HepG2 (cell line): ENCODE measurements around the gene INSR. TPM values are rescaled to one million over a fixed set of nuclear protein-coding genes. Genes with fewer than 3 reads are reported as not detected.

Source experiments
- ATAC-seq: fragments of 200-7000 bp; cut with Tn5 transposase; 3 replicates; pipeline ENCODE4 v1.9.1; 2020; ENCODE audit warnings: mild to moderate bottlenecking, moderate library complexity
- BruUV-seq: library from RNA; stranded (reverse); fragments of 400-500 nt; replicated peaks from 2 replicates; lab custom pipeline; 2021; lab: Mats Ljungman, UMichigan
- CTCF ChIA-PET: fragments of 300-600 bp; formaldehyde crosslinking; extraction: SDS; loops from one replicate; lab custom pipeline; 2021; ENCODE audit warnings: low total read pairs, inconsistent platforms, low intra/inter-chr PET ratio; lab: Yijun Ruan, JAX
- POLR2A ChIA-PET: fragments of 350-600 bp; sonication (Branson Sonifier 250); formaldehyde crosslinking; loops from one replicate; lab custom pipeline; 2020; ENCODE audit warnings: antibody characterized with exemption, inconsistent platforms; lab: Yijun Ruan, JAX
- DNase-seq: peaks from one replicate; pipeline ENCODE4 v3.0.0-alpha.2; 2015; ENCODE audit warnings: low spot score
- FAIRE-seq: peaks from 3 replicates; lab custom pipeline; 2011; peaks lifted over from hg19 to GRCh38; lab: Jason Lieb, UNC
- H2AFZ ChIP-seq: one replicate; pipeline ENCODE4 v1.6.1; 2011; ENCODE audit warnings: low read length, inconsistent platforms
- H3K27ac ChIP-seq: fragments of 300-600 bp; 3 replicates; pipeline ENCODE4 v1.8.0; 2011; ENCODE audit warnings: mixed run types, mild to moderate bottlenecking, mixed read lengths, low read length, inconsistent platforms; ENCODE audit not compliant: insufficient read depth; ENCODE audit errors: extremely low read length
- H3K27me3 ChIP-seq, 2 experiments: fragments of 200-600 bp in 1 of 2; 2 replicates in 1 of 2; 3 replicates in 1 of 2; pipeline versions ENCODE4 v1.6.0 to v1.8.0; 2011; ENCODE audit warnings: low read length in 2 of 2, mild to moderate bottlenecking in 2 of 2, moderate library complexity in 2 of 2, inconsistent platforms in 1 of 2; ENCODE audit not compliant: insufficient read depth in 2 of 2, control insufficient read depth in 1 of 2
- H3K36me3 ChIP-seq, 2 experiments: fragments of 200-600 bp in 1 of 2; replicated peaks in 1 of 2; 2 replicates in 1 of 2; 3 replicates in 1 of 2; pipeline versions ENCODE4 v1.5.1 to v1.8.0; 2011; ENCODE audit warnings: low read length in 2 of 2, inconsistent platforms in 1 of 2; ENCODE audit not compliant: insufficient read depth in 2 of 2, control insufficient read depth in 1 of 2
- H3K4me1 ChIP-seq: 2 replicates; pipeline ENCODE4 v1.5.1; 2012; ENCODE audit warnings: low read length, inconsistent platforms; ENCODE audit not compliant: insufficient read depth
- H3K4me2 ChIP-seq: 2 replicates; pipeline ENCODE4 v1.6.0; 2011; ENCODE audit warnings: low read depth, low read length, inconsistent platforms
- H3K4me3 ChIP-seq, 3 experiments: fragments of 200-600 bp in 1 of 3; sonication (generic), shearing (Covaris generic) in 1 of 3; replicated peaks in 1 of 3; 2 replicates each; pipeline ENCODE4 v1.5.1; 2011 to 2016; ENCODE audit warnings: low read length in 3 of 3, inconsistent platforms in 2 of 3, low read depth in 2 of 3, mild to moderate bottlenecking in 2 of 3, control low read depth in 1 of 3, mixed read lengths in 1 of 3; ENCODE audit not compliant: insufficient read depth in 1 of 3
- H3K79me2 ChIP-seq: one replicate; pipeline ENCODE4 v1.6.1; 2011; ENCODE audit warnings: low read length, inconsistent platforms; ENCODE audit not compliant: insufficient read depth
- H3K9ac ChIP-seq: 2 replicates; pipeline ENCODE4 v1.6.0; 2011; ENCODE audit warnings: mild to moderate bottlenecking, low read depth, low read length, inconsistent platforms; ENCODE audit not compliant: insufficient read depth
- H3K9me3 ChIP-seq: 2 replicates; pipeline ENCODE4 v1.5.1; 2012; ENCODE audit warnings: mild to moderate bottlenecking, low read length
- H4K20me1 ChIP-seq: 2 replicates; pipeline ENCODE4 v1.6.0; 2011; ENCODE audit warnings: inconsistent platforms, mild to moderate bottlenecking, low read length, moderate library complexity; ENCODE audit not compliant: insufficient read depth
- WGBS: methylation state at CpG from one replicate; pipeline ENCODE4 v1.1.6; 2017; ENCODE audit warnings: low lambda C conversion rate; 5-methylcytosine and 5-hydroxymethylcytosine counted together
- in situ Hi-C: cut with HindIII; loops from 2 replicates; pipeline ENCODE4 v1.10.0; 2017; ENCODE audit warnings: low pct_unique_long_range_greater_than_20kb; ENCODE audit not compliant: extremely low pct_ligation_motif_present
- intact Hi-C: fragments of 100-400 bp; cut with micrococcal nuclease; formaldehyde crosslinking; loops from one replicate; pipeline ENCODE4 v1.10.0; 2022; ENCODE audit not compliant: unreplicated experiment
- polyA plus RNA-seq, 8 experiments: library from polyadenylated mRNA; depleted of rRNA in 3 of 8; stranded (reverse) in 7 of 8; unstranded in 1 of 8; fragments of >200 nt; fragmentation: Illumina TruSeq in 4 of 8; extraction: Trizol in 4 of 8; gene quantifications; 2 replicates each; pipeline versions ENCODE4 v1.2.1 to v1.2.3, GENCODE V29; 2011 to 2016; ENCODE audit warnings: low read depth in 4 of 8, missing spikeins in 1 of 8, mixed read lengths in 1 of 8; ENCODE audit not compliant: insufficient read depth in 1 of 8
- total RNA-seq, 5 experiments: library from RNA; depleted of rRNA; stranded (reverse); fragments of >200 nt; fragmentation: Illumina TruSeq; extraction: Trizol; gene quantifications; 2 replicates each; pipeline ENCODE4 v1.2.3, GENCODE V29; 2016; ENCODE audit warnings: low read depth in 1 of 5
- TF ChIP-seq, protein P1 (sequence below): sonication (generic); formaldehyde crosslinking; IDR thresholded peaks from 2 replicates; pipeline ENCODE4 v1.8.0; 2023; ENCODE audit warnings: mild to moderate bottlenecking, missing genetic modification reagents
- TF ChIP-seq, protein P2 (sequence below), 2 experiments: sonication (generic) in 1 of 2; formaldehyde crosslinking in 1 of 2; IDR thresholded peaks; 2 replicates each; pipeline versions ENCODE4 v1.4.0 to v1.6.1; 2016 to 2020; ENCODE audit warnings: borderline replicate concordance in 1 of 2, low read depth in 1 of 2, mild to moderate bottlenecking in 1 of 2, missing genetic modification reagents in 1 of 2
- TF ChIP-seq, protein P3 (sequence below): IDR thresholded peaks from 2 replicates; pipeline ENCODE4 v1.6.1; 2016; ENCODE audit warnings: mild to moderate bottlenecking, missing biosample characterization, missing genetic modification reagents
- TF ChIP-seq, protein P4 (sequence below): sonication (generic); formaldehyde crosslinking; IDR thresholded peaks from 2 replicates; pipeline ENCODE4 v1.5.0; 2020; ENCODE audit warnings: mild to moderate bottlenecking, missing genetic modification reagents, borderline replicate concordance
- TF ChIP-seq, protein P5 (sequence below): sonication (generic); formaldehyde crosslinking; IDR thresholded peaks from 2 replicates; pipeline ENCODE4; 2020; ENCODE audit warnings: missing genetic modification reagents, mild to moderate bottlenecking, borderline replicate concordance

The INSR gene
- total and polyA plus RNA-seq, 2 of the 13 experiments (the other 11 are each of a cell fraction or from before 2014, with no cell fraction given): 24.2 to 29.8 TPM

DNA sequence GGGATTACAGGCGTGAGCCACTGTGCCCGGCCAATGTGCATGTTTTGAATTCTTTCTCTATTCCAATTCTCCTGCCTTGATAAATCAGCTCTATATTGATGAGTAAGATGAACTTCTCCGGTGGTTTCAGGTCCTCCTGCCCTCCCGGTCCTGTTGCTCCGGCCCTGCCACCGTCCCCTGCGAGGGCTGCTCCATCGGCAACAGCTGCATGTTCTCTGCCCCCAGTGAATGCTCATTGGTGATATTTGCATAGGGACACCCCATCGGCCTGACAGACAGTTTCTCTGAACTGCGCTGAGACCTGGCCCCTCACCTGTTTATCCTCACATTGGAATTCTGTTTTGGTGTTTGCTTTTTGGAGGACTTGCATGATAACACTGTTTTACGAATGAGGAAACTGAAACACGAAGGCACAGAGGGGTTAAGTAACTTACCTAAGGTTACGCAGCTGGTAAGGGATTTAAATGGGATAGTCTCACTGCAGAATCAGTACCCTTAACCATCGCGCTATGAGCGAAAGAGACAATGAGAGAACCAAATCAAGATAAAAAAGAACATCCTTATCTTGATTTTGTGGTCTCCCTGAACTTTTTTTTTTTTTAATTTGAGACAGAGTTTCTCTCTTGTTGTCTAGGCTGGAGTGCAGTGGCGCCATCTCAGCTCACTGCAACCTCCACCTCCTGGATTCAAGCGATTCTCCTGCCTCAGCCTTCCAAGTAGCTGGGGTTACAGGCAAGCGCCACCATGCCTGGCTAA is 192.5 kb downstream of the INSR start:
- FAIRE-seq: peak; percentile 4
- POLR2A ChIA-PET: interaction anchor here (1.2 kb wide), 1 partner anchor 32 kb away, joined by 3 read pairs; the partner anchor contains the start of gene ZNF557
- H2AFZ ChIP-seq: no peak overlapping the region
- TF ChIP-seq, protein P1, sequence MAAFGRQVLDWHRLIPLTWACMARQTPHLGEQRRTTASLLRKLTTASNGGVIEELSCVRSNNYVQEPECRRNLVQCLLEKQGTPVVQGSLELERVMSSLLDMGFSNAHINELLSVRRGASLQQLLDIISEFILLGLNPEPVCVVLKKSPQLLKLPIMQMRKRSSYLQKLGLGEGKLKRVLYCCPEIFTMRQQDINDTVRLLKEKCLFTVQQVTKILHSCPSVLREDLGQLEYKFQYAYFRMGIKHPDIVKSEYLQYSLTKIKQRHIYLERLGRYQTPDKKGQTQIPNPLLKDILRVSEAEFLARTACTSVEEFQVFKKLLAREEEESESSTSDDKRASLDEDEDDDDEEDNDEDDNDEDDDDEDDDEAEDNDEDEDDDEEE: 0 out of 2 replicates have a peak, but pooled peaks have one; percentile 40
- TF ChIP-seq, protein P2, sequence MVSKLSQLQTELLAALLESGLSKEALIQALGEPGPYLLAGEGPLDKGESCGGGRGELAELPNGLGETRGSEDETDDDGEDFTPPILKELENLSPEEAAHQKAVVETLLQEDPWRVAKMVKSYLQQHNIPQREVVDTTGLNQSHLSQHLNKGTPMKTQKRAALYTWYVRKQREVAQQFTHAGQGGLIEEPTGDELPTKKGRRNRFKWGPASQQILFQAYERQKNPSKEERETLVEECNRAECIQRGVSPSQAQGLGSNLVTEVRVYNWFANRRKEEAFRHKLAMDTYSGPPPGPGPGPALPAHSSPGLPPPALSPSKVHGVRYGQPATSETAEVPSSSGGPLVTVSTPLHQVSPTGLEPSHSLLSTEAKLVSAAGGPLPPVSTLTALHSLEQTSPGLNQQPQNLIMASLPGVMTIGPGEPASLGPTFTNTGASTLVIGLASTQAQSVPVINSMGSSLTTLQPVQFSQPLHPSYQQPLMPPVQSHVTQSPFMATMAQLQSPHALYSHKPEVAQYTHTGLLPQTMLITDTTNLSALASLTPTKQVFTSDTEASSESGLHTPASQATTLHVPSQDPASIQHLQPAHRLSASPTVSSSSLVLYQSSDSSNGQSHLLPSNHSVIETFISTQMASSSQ (IDR thresholded peaks at IDR 0.05; ENCODE audit: low read depth): no peak
- TF ChIP-seq, protein P2 (CRISPR knock-in tag; IDR thresholded peaks at IDR 0.05; ENCODE audit: borderline replicate concordance): 0 out of 2 replicates have a peak, but pooled peaks have one; percentile 16
- TF ChIP-seq, protein P3, sequence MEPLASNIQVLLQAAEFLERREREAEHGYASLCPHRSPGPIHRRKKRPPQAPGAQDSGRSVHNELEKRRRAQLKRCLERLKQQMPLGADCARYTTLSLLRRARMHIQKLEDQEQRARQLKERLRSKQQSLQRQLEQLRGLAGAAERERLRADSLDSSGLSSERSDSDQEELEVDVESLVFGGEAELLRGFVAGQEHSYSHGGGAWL (CRISPR knock-in tag): no peak
- TF ChIP-seq, protein P4, sequence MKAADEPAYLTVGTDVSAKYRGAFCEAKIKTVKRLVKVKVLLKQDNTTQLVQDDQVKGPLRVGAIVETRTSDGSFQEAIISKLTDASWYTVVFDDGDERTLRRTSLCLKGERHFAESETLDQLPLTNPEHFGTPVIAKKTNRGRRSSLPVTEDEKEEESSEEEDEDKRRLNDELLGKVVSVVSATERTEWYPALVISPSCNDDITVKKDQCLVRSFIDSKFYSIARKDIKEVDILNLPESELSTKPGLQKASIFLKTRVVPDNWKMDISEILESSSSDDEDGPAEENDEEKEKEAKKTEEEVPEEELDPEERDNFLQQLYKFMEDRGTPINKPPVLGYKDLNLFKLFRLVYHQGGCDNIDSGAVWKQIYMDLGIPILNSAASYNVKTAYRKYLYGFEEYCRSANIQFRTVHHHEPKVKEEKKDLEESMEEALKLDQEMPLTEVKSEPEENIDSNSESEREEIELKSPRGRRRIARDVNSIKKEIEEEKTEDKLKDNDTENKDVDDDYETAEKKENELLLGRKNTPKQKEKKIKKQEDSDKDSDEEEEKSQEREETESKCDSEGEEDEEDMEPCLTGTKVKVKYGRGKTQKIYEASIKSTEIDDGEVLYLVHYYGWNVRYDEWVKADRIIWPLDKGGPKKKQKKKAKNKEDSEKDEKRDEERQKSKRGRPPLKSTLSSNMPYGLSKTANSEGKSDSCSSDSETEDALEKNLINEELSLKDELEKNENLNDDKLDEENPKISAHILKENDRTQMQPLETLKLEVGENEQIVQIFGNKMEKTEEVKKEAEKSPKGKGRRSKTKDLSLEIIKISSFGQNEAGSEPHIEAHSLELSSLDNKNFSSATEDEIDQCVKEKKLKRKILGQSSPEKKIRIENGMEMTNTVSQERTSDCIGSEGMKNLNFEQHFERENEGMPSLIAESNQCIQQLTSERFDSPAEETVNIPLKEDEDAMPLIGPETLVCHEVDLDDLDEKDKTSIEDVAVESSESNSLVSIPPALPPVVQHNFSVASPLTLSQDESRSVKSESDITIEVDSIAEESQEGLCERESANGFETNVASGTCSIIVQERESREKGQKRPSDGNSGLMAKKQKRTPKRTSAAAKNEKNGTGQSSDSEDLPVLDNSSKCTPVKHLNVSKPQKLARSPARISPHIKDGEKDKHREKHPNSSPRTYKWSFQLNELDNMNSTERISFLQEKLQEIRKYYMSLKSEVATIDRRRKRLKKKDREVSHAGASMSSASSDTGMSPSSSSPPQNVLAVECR (CRISPR knock-in tag): 0 out of 2 replicates have a peak, but pooled peaks have one; percentile 0
- TF ChIP-seq, protein P5, sequence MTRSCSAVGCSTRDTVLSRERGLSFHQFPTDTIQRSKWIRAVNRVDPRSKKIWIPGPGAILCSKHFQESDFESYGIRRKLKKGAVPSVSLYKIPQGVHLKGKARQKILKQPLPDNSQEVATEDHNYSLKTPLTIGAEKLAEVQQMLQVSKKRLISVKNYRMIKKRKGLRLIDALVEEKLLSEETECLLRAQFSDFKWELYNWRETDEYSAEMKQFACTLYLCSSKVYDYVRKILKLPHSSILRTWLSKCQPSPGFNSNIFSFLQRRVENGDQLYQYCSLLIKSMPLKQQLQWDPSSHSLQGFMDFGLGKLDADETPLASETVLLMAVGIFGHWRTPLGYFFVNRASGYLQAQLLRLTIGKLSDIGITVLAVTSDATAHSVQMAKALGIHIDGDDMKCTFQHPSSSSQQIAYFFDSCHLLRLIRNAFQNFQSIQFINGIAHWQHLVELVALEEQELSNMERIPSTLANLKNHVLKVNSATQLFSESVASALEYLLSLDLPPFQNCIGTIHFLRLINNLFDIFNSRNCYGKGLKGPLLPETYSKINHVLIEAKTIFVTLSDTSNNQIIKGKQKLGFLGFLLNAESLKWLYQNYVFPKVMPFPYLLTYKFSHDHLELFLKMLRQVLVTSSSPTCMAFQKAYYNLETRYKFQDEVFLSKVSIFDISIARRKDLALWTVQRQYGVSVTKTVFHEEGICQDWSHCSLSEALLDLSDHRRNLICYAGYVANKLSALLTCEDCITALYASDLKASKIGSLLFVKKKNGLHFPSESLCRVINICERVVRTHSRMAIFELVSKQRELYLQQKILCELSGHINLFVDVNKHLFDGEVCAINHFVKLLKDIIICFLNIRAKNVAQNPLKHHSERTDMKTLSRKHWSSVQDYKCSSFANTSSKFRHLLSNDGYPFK (CRISPR knock-in tag): 0 out of 2 replicates have a peak, but pooled peaks have one; percentile 21

More for the DNA sequence above, 192.5 kb downstream of the INSR start:
- Histone ChIP-seq H3K27ac (no peak overlapping the region), H3K4me2 (peak overlapping the region; percentile 75), H3K9me3 (no peaks in the 10 kb centered on the region), H3K4me1 (peaks cover 37% of the 10 kb centered on the region), H4K20me1 (no peaks in the 10 kb centered on the region), H3K27me3 (no peaks in the 10 kb centered on the region), H3K36me3 (no peaks in the 10 kb centered on the region), H3K4me3 (peak overlapping the region in 1 of 3 experiments; percentile 60; a peak in 1 of 6 replicates), H3K79me2 (no peaks in the 10 kb centered on the region), H3K9ac (no peak overlapping the region)
- no TSS peak for BruUV-seq
- intact Hi-C loops (loop anchor here (1.0 kb wide), 2 partner anchors 240 to 279 kb away; no protein-coding TSS in a partner anchor), in situ Hi-C loops (loop anchor here (10.0 kb wide), 1 partner anchor 243 kb away; the partner anchor contains the start of gene ARHGEF18)
- CTCF ChIA-PET: interaction anchor here (1.6 to 2.6 kb wide), 4 partner anchors 47 to 279 kb away, joined by 4 to 19 read pairs (median 10); no protein-coding TSS in a partner anchor
- 9% methylated on average over 19 of the region's 19 CpGs for WGBS
- DNase-seq (no peak), ATAC-seq (no peak)
